Stromal cell of bone marrow (primary cell): Measurements from ENCODE around the gene PCNX1.
"Not testable (repeated sequence)": the region's sequence is repeated elsewhere in the genome, so short reads cannot be mapped to it uniquely, and the experiment has no call there.

Source experiments
- DNase-seq: peaks from one replicate; pipeline ENCODE4 v3.0.0-alpha.2; 2012; ENCODE audit warnings: low read depth

Gene PCNX1

DNA sequence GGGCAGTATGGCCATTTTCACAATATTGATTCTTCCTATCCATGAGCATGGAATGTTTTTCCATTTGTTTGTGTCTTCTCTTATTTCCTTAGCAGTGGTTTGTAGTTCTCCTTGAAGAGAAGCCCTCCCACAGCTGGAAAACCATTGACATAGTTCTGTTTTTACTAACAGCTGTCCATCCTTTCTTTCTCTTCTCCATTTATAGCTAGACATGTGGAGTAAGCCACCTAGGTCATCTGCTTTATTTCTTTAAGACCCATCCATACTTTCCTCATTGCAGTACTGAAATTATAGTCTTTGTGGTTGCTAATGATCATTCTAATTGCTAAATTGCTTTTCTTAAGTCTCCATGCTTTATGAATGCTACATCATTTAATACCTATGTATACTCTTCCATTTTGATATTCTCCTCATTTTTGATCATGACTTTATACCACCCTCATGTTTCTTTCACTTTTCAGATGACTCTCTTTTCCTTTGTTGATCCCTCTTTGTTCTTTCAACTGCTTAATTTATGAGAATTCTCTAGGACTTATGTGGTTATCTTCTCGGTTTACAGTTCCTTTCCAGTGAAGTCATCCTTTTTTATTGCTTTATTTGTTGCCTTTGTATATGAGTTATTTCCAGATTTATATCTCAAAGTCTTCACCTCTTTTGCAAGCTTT is 114.2 kb downstream of the PCNX1 start:
- DNase-seq: peak; percentile 45

DNA sequence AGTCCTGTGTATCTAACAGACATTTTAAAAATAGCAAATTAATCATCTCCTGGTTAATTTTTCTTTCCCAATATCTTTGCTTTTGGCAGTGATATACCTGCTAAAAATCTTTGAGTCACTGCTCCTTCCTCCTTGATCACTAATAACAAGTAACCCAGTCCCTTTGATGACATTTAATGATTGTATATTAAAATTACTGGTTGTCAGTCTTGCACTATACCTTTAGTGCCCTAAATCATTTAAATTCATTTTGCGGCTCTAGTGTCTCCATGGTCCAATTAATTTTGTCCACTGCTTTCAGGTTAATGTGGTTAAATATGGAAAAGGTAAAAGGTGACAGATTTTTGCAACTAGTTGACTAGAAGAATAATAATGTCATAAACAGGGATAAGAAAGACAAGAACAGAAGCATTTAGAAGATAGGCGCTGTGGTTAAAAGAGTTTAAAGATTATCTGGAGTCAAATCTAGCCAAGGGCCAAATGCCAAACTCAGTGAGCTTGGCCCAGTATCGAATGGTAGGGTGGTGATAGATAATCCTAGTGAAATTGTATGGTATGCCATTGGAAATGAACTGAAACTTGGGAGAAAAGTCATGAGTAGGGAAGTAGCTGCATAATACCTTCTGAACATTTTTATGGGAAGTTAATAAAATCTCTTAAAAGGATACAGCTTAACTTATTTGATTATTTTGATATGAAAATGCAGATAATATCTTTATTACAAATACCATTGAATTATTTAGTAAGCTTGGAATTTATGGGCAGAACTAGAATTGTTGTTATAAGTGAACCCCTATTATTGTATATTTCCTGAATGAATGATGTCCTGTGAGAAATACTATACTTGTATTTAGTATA is 115.0 kb downstream of the PCNX1 start:
- DNase-seq: no peak

DNA sequence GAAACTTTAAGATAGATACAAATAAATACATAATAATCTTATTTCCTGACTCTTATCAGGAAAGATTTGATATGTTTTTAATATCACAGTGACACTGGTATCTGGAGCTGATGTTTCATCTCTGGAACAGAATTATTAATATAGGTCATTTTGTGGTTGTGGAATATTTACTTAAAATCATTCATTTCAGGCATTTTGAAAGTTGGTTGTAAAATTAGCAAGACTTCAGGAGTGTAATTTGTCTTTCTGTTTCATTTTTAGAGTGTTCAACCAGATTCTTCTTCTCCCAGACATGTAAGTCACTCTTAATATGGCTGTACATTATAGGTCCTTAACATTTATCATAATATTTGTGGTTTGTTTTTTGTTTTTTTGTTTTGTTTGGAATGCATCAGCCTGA is 115.7 kb downstream of the PCNX1 start:
- DNase-seq: no peak

DNA sequence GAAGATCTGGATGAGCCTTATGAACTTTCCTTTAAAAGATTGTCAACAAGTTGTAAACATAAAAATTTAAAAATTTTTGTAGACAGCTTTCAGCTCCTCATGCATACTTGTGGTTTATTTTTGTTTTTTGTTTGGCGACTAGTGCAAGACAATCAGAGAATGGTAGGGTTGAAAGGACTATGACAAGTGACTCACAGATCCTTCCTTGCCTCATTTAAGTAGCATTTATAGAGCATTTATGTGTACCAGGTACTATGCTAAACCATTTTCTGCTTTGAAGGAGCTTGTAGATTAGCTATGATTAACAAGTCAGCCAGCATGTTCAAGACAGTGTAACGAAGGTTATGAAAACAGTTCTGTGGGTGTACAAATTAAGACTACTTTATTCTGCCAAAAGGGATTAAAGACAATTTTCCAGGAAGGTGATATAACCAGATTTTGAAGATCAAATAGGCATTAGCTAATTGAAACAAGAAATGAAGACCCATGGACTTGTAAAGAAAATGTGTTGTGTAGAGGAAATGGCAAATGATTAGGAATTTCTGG is 122.0 kb downstream of the PCNX1 start:
- DNase-seq: no peak

DNA sequence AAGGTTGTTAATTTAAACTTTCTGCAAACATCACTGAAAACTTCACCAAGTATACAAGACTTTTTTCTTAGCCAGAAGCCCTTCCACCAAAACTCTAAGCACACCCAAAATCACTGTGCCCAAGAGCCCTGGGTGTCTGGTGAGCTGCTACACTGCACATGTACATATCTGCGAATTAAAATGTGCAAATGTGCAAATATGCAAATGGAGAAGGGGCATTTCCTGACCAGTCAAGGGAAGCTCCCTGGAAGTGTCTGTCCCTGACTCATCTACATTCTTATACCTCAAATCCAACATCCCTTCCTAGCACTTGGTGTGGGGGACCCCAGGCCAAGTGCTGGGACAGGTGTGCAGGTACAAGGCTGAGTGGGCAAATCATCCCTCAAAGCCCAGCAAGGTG is 123.7 kb downstream of the PCNX1 start:
- DNase-seq: no peak

DNA sequence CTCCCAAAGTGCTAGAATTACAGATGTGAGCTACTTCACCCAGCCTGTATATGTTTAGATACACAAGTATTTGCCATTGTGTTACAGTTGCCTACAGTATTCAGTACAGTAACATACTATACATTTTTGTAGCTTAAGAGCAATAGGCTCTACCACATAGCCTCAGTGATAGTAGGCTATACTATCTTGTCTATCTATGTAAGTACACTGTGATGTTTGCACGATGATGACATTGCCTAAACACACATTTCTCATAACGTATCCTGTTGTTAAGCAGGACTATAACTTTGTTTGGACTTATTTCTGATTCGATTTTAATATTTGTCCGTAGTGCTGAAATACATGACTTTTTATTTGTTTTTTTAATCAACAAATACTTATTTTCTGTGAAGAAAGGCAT is 129.2 kb downstream of the PCNX1 start:
- DNase-seq: no peak

DNA sequence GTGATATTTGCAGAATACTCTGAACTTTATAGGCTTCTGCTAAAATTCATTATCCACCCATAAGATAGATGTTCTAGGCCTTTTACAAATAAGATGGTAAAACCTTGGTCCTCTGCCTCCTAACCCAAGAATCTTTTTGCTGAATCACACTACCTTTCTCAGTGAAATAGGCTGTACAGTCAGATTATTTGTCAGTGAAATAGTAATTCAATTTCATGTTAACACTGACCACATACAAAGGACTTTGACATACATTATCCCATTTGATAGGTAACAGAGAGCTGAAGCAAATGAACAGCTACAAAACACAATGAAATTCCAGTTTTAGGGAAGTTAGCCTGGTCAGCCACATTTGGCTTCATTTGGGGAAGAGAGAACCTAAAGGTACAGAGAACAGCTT is 141.1 kb downstream of the PCNX1 start:
- no peak for DNase-seq

DNA sequence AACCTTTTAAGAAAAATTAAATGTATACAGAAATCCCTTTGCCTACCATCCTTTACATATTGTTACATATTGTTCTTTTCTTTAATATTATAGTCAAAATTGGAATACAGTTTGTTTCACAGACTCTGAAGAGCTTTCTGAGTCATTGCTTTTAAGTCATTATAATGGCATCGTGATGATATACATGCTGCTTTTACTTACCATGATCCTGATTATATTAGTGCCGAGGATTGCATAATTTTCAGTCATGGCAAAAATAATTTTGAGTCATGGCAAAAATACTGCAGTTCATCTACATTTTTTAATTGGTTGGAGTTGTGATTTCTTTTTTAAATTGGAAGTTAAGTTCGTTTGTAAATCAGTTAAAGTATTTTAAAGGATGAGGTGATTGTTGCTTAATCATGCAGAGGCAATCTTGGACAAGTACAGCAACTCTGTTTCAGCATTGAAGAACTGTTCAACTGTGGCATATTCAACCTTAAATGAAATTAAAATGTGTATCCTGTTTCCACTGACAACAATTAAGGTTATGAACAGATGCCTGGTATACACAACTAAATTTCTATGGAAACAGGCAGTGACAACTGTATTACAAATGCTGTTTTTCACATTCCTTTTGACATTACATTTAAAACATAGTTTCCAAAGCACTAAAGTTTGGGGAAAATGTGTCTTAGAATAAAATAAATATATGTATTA is 142.3 kb downstream of the PCNX1 start:
- DNase-seq: no peak

DNA sequence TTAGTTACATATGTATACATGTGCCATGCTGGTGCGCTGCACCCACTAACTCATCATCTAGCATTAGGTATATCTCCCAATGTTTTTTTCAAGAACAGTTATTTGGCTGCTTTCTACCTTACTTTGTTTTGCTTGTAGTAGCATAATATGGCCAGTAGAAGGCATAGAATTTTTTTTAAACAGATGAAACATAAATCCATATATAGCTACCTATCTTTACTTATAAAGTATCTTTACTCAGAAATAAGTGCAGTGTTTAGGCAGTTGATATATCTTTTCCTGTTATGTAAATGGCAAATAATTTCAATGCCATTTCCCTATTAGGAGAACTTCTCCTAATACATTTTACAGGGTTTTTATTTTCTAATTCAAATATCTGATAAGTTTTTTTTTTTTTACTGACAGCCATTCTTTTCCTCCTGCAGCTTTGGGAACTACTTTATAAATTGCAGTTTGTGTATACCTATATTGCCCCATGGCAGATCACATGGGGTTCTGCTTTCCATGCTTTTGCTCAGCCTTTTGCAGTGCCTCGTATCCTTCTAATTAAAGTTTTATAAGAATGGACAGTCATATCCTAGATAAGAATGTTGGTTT is 143.1 kb downstream of the PCNX1 start:
- DNase-seq: no peak

DNA sequence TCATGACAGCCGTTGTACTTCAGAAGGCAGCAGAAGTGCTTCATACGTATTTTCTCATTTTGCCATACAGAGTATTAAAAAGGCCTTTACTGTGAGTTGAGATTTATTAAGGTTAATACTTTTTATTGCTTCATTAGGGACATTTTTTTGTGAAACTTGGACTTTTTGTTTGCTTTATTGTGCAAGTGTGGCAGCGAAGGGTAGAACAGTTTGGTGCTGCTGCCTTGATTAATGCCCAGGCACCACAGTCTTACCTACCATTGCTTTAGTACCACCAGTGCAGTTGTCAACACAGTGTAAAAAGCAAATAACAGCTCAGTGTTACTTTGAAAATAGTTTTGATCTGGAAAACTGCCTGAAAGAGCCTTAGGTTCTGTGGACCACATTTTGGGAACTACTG is 147.4 kb downstream of the PCNX1 start:
- DNase-seq: no peak

DNA sequence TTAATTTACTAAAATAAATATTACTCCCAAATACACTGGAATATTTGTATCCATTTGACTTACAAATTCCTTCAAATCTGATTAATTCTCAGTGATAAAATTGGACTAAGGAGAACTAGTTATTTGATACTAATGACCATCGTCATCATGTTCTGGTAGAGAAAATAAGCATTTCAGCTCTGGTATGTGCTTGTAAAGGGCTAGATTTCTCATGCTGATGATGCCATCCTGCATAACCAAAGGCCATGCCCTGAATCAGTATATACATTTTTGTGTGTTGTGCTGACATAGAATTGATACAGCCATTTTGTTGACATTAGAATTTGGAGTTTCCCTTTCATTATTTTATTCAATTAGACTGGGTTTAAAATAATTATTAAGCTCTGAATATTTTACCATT is 148.9 kb downstream of the PCNX1 start:
- DNase-seq: no peak

DNA sequence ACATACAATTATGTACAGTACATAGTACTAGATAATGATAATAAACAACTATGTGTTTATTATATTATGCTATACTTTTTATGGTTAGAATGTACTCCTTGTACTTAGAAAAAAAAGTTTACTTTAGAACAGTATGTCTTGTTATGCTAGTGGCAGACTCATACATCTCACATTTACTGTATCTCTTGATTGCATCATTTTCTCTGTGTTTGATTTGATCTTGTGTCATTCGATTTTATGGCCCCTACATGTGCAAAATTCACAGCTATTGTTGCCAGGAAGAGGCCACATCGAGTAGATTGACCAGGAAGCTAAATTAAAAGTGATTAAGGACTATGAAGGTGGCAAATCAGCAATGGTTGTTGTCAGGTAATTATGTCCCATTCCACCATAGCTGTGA is 153.0 kb downstream of the PCNX1 start:
- DNase-seq: no peak

DNA sequence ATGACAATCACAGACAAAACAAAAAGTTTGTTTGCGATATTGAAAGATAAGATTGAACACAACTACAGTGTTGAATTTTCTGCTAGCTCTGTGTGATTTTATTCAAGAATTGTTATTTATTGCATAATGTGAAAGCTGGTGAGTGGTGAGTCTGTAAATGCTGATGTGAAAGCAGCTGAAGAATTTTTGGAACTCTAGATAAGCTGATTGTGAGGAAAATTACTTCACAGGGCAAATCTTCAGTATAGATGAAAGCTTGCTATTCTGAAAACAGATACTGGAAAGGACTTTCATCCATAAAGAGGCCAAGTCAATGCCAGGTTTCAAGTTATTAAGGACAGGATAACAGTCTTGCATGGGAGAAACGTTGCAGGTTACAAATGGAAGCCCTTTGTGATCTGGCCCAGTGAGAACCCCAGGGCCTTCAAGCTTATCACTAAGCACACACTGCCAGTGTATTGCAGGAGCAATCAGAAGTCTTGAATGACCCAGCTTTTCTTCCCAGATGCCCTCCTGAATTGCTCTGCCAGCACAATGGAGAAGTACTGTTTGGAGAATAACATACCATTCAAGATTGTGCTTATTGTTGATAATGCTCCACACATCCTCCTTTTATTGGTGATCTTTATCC is 153.7 kb downstream of the PCNX1 start:
- no peak for DNase-seq

DNA sequence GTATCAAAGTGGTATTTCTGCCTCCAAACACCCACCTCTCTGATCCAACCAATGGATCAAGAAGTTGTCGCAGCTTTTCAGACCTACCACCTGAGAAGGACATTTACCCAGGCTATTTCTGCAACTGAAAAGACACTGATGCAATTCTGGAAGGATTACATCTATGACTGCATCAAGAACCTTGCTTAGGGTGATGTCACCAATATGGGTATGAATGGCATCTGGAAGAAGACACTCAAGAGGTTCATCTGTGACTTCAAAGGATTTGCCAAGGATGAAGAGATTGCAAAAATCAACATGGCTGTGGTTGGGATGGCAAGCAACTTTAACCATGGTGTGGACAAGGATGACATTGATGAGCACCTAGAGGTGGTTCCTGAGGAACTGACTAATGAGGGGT is 154.2 kb downstream of the PCNX1 start:
- no peak for DNase-seq

DNA sequence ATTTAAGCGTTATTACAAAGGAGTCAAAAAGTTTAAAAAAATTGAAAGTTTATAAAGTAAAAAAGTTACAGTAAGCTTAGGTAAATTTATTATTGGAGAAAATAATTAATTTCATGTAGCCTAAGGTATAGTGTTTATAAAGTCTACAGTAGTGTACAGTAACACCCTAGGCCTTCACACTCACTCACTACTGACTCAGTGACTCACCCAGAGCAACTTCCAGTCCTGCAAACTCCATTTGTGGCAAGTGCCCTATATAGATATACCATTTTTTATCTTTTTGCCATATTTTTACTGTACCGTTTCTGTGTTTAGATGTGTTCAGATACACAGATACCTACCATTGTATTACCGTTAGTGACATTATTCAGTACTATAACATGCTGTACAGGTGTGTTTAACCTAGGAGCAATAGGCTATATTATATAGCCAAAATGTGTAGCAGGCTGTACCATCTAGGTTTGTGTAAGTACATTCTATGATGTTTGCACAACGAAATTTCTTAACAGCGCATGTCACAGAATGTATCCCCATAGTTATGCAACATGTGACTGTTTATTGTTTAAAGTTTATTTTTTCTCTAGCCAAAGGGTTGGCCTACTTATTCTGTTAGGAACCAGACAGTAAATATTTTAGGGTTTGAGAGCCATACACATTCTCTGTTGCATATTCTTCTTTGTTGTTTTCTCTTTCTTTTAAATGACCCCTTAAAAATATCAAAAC is 155.5 kb downstream of the PCNX1 start:
- no peak for DNase-seq

DNA sequence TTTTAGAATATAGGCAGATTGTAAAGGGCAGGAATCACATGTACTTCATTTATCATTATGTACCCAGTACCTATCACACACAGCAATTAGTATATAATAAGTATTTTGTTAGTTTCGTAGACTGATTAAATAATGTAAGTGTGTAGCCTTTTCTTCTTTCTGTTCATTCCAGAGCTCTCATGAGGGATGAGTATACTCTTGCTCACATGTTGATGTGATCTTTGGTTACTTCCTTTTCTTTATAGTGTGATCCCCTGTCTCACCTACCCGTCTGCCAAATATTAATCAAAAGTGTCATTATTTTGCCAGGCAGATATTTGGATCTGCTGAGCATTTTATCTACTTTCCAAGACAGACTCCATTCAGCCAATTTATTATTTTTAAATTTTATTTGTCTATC is 156.1 kb downstream of the PCNX1 start:
- no peak for DNase-seq

DNA sequence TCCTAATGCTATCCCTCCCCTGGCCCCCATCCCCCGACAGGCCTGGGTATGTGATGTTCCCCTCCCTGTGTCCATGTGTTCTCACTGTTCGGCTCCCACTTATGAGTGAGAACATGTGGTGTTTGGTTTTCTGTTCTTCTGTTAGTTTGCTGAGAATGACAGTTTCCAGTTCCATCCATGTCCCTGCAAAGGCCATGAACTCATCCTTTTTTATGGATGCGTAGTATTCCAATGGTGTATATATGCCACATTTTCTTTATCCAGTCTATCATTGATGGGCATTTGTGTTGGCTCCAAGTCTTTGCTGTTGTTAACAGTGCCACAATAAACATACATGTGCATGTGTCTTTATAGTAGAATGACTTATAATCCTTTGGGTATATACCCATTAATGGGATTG is 157.5 kb downstream of the PCNX1 start:
- DNase-seq: not testable (repeated sequence)

DNA sequence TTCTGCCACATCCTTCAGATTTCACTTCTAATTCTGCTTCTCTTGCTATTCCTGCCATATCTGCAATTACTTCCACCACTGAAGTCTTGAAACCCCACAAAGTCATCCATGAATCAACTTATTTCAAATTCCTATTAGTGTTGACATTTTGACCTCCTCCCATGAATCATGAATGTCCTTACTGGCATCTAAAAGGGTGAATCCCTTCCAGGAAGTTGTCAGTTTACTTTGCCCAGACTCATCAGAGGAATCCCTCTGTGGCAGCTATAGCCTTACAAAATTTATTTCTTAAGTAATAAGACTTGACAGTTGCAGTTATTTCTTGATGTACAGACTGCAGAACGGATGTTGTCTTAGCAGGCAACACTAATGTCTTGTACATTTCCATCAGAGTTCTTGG is 162.9 kb downstream of the PCNX1 start:
- peak; percentile 44 for DNase-seq

DNA sequence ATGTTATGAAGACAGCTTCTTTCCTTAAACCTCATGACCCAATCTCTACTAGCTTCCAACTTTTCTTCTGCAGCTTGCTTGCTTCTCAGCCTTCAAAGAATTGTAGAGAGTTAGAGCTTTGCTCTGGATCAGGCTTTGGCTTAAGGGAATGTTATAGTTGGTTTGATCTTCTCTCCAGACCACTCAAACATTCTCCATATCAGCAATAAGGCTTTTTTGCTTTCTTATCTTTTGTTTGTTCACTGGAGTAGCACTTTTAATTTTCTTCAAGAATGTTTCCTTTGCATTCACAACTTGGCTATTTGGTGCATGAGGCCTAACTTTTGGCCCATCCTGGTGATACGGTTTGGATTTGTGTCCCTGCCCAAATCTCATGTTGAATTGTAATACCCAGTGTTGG is 163.8 kb downstream of the PCNX1 start:
- DNase-seq: no peak

DNA sequence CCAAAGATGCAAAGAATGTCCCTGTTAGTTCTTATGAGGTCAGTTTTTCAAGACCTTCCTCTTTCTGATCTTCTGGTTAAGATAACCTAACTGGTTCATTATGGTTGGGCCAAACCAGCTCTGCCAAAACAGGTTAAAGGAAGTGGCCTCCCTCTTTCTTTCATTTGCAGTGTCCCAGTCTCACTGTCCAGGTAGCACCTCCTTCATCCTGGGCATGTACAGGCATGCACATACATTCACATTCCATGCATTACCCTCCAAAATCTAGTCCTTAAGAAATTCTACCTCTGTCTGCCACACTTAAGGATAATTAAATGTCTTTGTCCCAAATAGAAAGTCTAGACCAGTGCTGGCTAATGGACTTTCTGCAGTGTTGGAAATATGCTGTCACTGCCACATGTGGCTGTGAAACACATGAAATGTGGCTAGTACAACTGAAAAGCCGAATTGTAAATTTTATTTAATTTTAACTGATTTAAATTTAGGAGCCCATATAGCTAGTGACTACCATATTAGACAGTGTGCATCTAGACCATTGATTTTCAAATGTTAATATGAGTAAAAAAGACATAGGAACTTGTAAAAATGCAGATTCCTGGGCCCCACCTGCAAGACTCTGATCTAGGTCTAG is 169.3 kb downstream of the PCNX1 start:
- DNase-seq: no peak

DNA sequence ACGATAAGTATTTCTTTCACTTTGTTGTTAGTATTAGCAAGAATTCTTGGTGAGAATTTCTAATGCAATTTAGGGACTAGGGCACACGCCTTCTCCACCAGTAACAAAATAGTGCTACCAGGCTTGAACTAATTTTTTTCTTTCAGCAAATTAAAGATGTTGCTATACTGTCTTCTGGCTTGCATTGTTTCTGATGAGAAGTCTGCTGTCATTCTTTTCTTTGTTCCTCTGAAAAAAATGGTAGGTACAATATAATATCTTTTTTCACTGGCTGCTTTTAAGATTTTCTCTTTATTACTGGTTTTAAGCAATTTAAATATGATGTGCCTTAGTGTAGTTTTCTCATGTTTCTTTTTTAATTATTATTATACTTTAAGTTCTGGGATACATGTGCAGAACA is 171.2 kb downstream of the PCNX1 start:
- no peak for DNase-seq
